Stimulated activated CD4-positive, alpha-beta T cell treated with anti-CD3 and anti-CD28 coated beads, Interleukin-2, amount 100 ng/mL, for 4 hours (primary cell): Measurements from ENCODE around the gene SLC35D1.
"Not testable (repeated sequence)": the region's sequence is repeated elsewhere in the genome, so short reads cannot be mapped to it uniquely, and the experiment has no call there.

Experiments used
- DNase-seq: peaks from one replicate; pipeline ENCODE4 v3.0.0-alpha.2; 2020; ENCODE audit warnings: low read depth

The SLC35D1 gene

GRCh38 chr1:67053785-67054772 is at the start of gene SLC35D1:
Gene SLC35D1, minus strand, starts transcription at chr1:67054148. Its CDS starts 135 bp downstream, at chr1:67054013.
- peak; percentile 76 for DNase-seq

- DNase-seq = no peak
Measured at GRCh38 chr1:67103548-67103947, 49.6 kb upstream of the SLC35D1 start.

DNA sequence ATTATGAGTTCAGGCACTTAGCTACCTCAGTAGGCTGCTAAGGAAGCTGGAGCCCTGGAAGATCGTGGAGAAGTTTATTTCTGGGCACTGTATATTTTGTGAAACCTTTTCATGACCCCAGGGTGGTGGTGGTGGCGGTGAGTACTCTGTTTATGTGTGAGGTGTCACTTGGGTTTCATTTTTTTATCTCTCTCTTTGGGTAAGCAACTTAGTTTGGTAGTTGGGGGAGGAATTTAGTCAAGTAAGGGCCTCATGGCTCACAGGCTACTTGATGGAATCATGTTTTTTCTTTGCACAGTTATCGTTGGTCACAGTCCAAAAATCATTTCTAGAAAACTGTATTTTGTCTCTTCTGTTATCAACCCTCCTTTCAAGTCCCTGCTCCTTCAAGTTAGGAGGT is 46.9 kb upstream of the SLC35D1 start:
- DNase-seq = no peak

GRCh38 chr1:67097305-67097704 is 43.4 kb upstream of the SLC35D1 start:
- DNase-seq = no peak

- DNase-seq = no peak
Measured at GRCh38 chr1:67094191-67094590, 40.2 kb upstream of the SLC35D1 start.

DNA sequence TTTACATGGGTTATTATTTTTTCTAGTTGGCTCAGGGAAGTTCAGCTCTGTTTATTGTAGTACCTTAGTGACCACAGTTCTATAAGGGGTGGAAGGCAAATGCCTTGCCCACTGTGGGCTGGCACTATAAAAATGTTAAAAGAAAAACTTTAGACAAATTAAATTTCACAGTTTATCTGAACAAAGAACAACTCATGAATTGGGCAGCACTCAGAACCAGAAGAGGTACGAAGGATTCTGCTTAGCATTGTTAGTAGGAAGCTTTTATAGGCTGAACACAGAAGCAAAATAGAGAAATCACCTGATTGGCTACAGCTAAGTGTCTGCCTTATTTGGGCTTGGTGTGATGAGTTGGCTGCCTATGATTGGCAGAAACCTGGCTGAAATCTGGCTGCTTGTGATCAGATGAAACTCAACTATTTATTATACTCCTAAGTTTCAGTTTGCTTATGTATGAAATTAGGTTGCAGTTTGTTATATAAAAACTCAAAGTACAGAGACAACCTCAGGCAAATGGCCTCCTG is 35.8 kb upstream of the SLC35D1 start:
- no peak for DNase-seq

- DNase-seq = no peak
Measured at GRCh38 chr1:67088440-67088839, 34.5 kb upstream of the SLC35D1 start.

DNA sequence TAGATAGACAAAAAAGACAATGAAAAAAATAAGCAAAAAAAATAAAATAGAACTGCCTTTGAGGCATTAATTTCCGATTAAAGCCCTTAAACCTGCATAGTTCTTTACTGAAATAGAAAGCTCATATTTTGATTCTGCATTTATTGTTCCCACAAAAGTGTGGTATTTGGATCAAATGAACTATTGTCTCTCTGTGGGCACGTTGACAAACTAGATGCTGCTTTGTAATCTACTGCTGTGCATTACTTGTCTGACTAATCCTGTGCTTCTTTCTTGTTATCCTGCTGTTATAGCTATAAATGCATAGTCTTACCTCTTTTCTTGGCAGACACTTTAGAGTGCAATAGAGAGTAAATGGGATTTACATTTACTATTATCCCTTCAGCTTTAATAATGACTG is 31.4 kb upstream of the SLC35D1 start:
- DNase-seq = no peak

DNA sequence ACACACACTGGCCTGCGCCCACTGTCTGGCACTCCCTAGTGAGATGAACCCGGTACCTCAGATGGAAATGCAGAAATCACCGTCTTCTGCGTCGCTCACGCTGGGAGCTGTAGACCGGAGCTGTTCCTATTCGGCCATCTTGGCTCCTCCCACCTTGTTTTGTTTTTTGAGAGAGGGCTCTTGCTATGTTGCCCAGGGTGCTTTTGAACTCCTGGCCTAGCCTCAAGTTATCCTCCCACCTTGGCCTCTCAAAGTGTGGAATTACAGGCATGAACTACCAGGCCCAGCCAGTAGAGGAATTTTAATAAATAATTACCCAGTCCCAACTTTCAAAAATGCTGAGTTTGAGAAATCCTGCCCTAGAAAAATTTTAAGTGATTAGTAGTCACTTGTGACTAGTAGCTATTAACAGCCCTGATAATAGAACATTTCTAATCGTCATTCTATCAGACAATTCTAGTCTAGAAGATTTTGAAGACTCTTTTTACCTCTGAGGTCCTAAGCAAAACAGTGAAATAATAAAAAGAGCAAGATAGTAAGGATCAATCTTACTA is 30.9 kb upstream of the SLC35D1 start:
- no peak for DNase-seq

DNA sequence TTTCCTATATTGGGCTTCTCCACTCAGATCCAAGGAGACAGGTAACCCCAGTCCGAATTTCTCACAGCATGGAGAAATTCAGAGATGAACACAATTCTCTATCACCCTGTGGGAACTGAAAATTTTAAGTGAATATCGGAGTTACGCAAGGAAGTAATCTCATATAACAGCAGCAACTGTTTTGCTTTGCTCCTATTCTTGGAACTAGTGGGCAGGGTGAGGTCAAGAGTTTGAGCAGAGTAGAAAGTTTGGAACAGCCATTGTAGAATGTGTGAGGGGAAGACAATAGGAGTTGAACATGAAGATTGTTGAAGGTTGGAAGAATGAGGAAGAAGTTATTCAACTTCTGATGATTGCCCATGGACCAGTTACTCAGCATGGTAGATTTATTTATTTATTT is 24.3 kb upstream of the SLC35D1 start:
- no peak for DNase-seq

- no peak for DNase-seq
Measured at GRCh38 chr1:67077593-67077992, 23.6 kb upstream of the SLC35D1 start.

- no peak for DNase-seq
Measured at GRCh38 chr1:67072749-67073148, 18.8 kb upstream of the SLC35D1 start.

GRCh38 chr1:67067655-67068054 is 13.7 kb upstream of the SLC35D1 start:
- not testable (repeated sequence) for DNase-seq

DNA sequence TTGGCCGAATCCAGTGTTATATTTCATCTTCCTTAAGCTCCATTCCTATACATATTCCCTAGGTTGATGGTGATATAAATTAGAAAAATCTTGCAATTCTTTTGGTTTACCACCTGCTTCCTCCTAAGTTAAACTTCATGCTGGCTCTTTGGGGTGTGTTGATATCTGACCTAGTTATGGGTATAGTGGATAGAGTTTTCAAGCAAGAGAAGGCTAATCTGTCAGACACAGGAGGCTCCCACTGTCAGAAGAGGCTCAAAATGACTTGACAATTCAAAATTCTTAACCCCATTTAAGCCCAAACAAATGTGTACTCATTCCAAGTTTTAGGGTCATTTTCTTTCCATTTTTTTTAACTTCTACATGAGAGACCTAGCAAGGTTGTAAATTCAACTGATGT is 8.5 kb upstream of the SLC35D1 start:
- no peak for DNase-seq

DNA sequence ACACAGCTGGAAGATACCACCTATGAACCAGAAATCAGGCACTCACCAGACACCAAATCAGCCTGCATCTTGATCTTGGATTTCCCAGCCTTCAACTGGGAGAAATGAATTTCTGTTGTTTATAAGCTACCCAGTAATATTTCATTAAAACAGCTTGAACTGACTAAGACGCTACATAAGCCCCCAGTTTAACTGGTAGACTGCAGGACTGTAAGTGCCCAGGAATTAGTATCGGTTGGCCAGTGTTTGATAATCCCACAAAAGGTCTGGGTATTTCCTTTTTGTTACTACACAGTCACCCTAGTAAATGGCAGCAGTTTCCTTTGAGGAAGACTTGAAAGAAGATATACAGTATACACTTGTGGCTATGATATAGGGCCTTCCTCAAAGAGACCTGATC is 7.3 kb upstream of the SLC35D1 start:
- no peak for DNase-seq

- DNase-seq = no peak
Measured at GRCh38 chr1:67060811-67061218, 6.9 kb upstream of the SLC35D1 start.

- DNase-seq = no peak
Measured at GRCh38 chr1:67059346-67059745, 5.4 kb upstream of the SLC35D1 start.

GRCh38 chr1:67058761-67059160 is 4.8 kb upstream of the SLC35D1 start:
- DNase-seq = no peak

DNA sequence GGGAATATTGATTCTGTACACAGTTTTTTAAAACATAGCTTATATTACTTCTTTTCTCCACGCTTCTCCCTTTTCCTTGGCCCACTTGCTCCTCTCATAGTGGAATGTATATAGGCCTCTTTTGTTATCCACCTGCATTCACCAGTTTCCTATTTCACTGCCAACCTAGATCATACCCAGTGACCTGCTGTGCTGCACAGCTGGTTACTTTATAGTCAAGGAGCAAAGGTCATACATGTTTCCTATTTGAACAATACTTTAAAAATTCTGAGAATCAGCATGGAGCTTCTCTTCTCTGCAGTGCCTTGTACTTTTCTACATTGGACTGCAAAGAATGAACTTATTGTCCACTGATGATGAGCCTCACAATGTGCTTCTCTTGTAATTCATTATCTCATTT is 4.3 kb upstream of the SLC35D1 start:
- DNase-seq = no peak

- no peak for DNase-seq
Measured at GRCh38 chr1:67053535-67053784, 488 bp downstream of the SLC35D1 start.

DNA sequence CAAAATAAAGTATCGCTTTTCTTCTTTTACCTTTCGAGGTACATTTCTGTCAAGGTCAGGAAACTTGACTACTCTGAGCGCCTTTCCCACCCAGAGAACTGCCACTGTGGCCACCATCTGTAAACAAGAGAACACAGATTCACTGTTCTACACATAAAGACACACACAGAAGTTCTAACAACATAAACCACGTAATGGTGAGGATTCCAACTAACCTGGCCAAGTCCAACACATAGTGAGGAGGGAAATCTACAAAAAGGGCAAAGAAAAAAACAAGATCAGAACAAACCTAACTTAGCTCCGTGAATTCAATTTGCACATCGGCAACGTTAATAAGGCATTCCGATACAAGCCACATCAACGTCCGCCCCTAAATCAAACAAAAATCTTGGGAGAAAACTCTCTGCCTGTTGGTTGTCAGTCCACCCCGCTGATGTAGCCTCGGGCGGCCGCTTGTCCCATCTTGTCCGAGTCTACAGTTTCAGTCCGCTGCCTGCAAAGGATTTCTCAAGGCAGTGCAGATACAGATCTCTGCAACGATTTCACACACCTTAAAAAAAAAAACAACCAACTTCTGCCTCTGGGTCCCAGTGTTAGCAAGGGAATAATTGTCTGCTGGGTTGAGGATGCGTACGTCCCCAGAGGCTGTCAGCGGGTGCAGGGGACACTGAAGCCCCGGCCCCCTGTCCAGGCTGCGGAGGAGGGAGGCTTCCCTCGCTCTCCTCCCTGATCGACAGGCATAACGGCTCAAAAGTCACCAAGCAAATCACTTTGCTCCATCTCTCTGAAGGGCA is 1.0 kb downstream of the SLC35D1 start:
- no peak for DNase-seq

DNA sequence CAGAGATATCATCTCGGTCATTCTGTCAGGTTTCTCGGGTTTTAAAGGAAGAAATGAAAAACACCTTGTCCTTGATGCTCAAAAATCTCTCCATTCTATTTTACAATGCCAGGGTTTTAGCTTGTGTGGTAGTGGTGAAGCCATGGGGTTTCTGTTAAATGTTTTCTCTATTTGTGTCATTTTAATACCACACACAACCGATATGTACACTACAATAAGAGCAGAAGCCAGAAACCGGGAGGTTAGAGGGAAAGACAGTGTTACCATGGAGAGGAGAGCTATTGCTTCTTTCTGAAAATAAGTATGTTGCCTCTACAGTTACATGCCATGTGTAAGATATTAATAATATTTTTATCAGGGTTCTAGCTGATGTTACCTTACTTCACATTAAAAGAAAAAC is 2.8 kb downstream of the SLC35D1 start:
- DNase-seq = no peak
